Measurements from ENCODE around the gene IL1RAPL2.
"Not testable (repeated sequence)": the region's sequence is repeated elsewhere in the genome, so short reads cannot be mapped to it uniquely, and the experiment has no call there.

Gene IL1RAPL2

DNA sequence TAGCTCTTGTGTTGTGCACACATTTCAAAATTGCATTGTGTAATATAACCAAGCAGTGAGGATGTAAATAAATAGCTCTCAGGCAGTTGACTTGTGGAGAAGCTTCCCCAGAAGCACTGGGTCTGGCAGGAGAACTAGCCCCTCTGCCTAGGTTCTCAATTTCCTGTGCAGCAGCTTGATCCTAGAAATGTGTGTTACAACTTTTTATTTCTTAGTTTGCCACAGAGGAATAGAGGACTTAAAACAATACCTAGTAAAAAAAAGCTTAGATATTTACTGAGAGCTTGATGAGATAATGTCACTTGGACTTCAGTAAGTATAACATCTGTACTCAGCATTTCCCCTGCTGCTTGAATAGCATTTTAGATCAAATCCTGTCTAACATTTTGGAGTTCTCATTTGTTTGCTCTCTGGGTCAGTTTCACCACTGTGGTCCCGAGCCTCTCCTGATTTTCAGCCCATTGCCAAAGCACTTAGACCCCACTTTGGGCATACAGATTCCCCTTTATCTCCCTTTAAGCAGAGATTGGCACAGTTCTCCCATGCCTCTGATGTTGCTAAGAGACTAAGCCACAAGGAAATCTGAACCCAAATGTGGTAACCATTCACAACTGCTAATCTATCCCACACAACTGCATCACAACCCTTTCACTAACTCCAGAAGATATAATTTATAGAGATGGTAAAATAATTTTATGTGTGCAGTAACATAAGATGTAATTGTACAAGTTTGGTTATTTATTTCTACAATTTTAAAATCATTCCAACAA, 1158.2 kb downstream of the IL1RAPL2 start:
- DNase-seq = no peak

DNA sequence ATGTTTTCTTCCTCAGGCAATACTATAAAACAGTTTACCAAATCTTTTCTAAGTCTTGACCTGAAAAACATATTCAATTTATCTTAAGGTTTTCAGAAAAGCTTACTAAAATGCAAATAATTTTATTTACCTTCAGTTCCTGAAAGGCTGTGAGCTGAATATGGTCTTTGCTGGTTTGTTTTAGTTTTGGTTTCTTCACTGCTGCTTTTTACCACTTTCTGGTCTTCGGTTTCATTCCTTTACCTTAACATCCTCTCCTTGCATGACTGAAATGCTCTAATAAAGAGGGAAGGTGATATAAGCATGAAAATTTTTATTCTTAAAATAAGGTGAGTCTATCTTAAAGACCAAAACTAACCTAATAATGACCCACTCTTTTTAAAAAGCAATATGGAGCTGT, 1159.2 kb downstream of the IL1RAPL2 start:
- no peak for DNase-seq

DNA sequence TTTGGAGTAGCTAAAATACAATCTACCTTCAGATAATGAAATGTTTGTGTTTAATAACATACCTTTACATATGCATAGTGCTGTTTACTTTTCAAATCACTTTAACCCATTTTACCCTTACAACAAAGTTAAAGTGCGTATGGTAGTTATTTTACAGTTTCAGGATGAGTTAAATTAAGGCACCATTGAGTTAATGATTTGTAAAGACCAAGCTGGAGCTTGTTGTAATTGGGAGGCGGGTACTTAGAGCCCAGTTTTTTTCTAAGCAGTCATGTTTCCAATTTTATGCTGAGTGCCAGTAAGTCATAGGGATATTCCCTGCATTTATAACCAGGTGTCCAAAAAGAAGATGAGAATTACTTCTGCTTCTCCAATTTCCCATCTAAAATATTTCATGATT, 1172.2 kb downstream of the IL1RAPL2 start:
- DNase-seq = no peak

DNA sequence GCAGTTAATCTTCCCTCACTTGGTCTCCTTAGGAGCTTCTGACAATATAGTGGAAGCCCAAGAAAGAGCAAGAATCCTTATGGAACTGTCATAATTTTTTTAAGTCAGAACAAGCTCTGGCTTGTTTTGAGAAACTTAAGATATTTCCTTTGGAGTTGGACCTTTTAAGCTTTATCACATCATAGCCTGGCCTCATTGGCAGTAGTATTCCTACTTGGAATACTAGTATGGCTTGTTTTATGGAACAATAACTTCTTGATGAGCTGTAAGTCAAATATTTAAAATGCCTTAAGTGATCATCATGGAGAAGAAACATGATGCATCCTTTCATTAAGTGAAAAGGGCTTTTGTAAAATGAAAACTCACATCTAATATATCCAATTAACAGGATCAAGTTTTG, 1178.3 kb downstream of the IL1RAPL2 start:
- DNase-seq = no peak

DNA sequence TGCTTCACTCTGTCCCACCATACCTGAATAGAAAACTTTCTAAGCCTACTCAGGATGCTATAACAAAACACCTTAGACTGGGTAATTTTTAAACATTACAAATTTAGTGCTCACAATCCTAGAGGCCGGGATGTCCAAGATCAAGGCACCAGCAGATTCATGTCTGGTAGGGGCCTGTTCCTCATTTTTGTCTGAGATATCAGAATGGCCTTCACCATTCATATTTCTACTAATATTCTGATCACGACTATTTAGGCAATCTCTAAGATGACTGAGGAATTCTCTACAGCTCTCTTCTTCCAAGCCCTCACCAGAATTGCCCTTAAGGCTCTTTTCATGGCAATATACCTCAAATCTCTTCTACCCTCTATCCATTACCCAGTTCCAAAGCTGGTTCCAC, 1178.9 kb downstream of the IL1RAPL2 start:
- no peak for DNase-seq

DNA sequence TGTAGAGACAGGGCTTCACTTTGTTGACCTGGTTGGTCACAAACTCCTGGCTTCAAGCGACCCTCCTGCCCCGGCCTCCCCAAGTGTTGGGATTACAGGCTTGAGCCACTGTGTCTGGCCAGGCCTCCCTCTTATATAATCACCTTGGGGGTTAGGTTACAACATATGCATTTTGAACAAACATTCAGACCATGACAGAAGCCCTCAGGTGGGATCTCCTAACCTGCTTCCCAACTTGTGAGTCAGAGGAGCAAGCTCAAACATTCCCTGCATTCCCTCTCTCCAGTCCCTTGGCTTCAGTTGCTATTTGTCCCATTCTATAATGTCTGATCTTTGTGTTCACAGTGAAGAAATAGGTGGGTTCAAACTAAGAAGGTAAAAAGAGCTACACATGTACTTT, 1179.9 kb downstream of the IL1RAPL2 start:
- peak; percentile 2 for DNase-seq

DNA sequence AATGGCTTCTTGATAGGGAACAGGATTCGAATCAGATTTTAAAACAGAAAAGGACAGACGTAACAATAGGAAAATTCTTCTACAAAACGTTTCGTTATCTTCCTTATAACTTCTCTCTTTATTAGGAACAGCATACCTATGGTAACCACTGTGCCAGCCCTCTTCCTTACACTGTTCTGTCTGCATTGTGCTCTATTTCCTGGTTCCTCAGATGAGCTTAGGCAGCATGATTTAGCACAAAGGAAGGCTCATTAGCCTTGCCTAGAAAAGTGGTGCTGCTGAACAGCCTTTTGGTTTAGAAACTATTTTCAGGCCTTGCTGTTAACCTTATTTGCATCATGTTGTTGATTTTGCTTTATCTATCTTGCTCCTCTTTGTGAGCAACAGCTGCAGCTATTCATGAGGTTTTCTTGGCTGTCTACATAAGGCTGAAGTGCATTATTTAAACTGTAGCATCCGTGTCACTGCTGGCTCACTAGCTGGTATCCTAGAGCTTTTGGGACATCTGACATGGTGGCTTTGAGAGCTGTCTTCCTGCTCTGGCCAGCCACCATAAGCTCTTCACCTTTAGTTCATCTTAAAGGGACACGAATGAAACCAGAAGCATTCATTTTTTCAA, 1186.4 kb downstream of the IL1RAPL2 start:
- peak; percentile 66 for DNase-seq

DNA sequence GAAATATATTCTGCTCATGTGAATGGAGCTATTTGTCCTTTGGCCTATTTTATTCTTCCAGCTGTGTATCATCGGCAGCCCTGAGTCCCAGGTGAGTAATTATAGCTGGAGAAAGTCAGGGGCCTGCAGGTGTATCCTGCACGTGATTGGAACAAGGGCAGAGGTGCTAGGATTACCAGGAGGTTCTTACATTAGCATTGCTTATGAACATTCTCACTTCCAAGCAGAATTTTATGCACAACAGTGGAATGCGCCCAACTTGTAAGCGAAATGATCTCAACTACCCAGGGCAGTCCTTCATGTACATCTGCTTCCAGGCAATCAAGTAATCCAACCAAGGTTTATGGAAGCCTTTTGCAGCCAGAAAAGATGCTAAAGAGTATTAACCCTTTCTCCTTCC, 1187.4 kb downstream of the IL1RAPL2 start:
- no peak for DNase-seq

DNA sequence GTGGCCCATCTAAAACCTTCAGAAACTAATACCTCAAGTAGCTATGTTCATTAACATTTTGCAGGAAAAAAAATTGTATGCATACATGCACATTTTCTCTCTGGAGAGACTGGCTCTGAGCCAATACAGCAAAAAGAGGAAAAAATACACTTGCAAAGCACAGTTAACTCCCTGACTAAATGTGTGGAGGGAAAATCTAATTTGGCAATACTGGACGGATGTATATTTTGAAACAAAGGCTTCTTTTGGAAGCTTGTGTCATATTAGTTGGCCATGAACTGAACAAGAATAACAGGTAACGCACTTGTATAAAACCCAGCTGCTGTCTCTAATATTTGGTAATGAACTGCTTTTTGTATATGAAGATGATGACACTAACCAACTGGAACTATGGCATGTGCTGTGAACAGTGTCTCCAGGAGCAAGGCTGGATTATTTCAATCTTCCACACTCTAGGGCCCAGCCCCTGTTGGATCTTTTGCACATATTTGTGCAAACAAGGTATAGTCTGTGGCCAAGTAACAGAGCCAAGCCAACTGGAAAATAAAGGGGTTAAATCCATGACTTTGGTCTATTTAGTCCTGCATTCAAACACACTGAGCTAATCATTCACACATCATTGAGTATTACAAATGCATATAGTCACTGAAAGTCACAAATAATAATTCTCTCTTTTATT, 1188.4 kb downstream of the IL1RAPL2 start:
- no peak for DNase-seq

DNA sequence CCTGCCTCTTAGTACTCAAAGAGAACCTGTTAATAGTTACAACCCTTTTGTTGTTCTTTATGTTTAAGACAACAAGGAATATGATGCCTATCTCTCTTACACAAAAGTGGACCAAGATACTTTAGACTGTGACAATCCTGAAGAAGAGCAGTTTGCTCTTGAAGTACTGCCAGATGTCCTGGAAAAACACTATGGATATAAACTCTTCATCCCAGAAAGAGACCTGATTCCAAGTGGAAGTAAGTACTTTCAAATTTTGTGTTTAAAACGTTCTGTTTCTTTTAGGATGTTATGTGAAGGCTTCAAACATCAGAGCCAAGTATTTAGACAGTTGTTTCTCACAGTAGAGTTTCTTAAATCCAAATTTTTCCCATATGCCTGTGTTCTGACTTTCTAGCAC, 1189.1 kb downstream of the IL1RAPL2 start:
- DNase-seq = no peak

DNA sequence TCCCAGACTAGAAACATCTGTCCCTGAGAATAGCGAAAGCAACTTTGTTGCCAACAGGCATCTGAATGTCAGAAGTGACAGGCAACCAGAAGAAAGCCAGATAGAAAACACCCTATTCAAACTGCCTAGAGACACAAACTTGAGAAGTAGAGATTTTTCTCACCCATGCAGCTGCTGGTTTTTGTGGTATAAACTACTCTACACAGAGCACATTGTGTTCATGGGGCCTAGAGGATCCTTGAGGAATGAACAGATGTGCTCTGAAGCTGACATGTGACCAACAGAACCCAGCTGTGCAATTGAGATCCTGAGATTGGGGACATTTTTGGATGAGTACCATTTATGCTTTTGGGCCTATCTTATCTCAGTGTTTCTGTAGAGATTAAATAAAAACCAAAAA, 1192.8 kb downstream of the IL1RAPL2 start:
- DNase-seq = no peak

DNA sequence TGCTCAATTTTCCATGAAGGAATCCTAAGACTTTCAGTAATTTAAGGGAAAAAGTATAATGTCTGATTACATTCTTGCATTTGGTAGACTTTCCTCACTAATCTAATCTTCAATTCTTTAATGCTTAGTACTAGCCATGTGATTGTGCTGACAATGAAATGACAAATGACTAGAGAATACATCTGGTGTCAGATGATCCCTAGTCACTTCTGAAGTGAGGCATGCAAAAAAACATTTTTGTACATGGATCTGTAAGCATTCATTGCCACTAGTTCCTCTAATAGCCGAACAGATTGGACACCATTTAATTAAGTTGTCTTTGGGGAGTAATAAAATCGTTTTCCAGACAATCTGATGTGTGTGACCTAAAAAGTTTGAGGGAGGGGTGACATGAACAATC, 1193.6 kb downstream of the IL1RAPL2 start:
- DNase-seq = no peak

DNA sequence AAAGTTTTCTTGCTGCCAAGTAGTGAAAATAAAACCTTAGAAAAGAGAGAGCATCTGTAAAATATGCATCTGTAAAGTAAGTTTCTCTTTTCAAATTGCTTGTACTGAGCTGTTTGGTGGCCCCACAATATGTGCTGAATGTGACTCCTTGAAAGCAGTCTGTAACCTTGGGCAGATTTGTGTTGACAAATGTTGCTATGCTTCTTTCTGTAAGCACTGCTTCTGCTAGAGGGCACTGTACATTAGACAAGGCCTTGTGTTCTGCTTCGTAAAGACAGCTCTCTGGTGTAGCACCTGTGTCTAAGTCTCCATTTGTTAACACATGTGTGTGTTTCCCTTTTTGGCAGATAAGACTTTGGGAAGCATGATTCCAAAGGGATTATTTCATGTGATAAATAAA, 1199.7 kb downstream of the IL1RAPL2 start:
- DNase-seq = peak; percentile 5

DNA sequence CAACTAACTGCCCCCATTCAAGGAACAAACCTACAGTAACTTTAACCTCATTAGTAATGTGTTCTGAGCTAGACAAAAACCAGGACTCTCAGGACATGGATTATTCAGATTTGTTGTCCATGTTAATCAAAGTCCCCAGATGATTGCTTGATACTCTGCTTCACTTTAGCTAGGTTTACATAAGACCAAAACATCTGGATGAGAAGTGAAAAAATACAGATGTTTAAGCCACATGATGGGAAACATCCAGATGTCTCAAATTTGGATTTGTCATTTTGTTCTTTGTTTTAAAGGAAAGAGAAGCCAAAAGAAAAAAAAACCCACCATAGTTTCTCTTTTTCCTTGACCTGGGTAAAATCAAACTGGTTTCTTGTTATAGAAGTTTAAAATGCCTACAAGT, 1207.8 kb downstream of the IL1RAPL2 start:
- no peak for DNase-seq

DNA sequence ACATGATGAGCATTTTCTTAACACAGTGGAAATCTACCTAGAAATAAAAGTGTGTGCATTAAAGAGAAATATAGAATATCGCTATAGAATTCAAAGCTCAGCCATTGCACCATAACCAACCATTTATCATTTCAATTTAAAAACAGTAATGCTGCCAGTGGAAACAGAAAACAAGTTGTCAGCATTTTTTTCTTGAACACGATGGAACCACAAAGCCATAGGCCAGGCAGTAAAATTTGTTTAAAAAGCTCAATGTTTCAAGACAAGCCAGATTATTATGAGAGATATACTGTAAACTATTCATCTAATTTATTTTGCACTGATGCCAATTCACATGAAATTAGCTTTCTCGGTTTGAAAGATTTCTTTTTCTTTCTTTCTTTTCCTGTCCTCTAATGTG, 1209.7 kb downstream of the IL1RAPL2 start:
- no peak for DNase-seq

DNA sequence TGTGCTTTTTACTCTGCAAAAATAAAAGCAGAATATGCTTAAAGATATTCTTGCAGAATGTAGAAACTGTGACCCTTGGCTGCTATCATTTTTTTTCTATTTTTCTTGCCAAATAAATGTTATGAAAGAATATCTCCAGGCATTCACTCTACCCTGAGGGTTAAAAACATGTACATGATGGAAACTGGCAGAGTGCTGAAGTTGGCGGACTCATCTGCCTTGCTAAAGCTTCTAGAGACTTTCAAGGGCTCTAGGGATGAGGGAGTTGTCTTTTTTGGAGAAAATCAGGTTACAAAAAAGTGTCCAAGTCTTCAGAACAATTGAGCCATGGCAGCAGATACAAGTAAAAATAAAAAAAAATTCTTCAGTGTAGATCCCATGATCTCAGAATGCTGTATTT, 1215.8 kb downstream of the IL1RAPL2 start:
- no peak for DNase-seq

DNA sequence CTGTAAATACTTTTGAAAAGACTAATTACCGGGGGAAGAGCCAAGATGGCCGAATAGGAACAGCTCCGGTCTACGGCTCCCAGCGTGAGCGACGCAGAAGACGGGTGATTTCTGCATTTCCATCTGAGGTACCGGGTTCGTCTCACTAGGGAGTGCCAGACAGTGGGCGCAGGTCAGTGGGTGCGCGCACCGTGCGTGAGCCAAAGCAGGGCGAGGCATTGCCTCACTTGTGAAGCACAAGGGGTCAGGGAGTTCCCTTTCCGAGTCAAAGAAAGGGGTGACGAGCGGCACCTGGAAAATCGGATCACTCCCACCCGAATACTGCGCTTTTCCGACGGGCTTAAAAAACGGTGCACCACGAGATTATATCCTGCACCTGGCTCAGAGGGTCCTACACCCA, 1230.9 kb downstream of the IL1RAPL2 start:
- not testable (repeated sequence) for DNase-seq

DNA sequence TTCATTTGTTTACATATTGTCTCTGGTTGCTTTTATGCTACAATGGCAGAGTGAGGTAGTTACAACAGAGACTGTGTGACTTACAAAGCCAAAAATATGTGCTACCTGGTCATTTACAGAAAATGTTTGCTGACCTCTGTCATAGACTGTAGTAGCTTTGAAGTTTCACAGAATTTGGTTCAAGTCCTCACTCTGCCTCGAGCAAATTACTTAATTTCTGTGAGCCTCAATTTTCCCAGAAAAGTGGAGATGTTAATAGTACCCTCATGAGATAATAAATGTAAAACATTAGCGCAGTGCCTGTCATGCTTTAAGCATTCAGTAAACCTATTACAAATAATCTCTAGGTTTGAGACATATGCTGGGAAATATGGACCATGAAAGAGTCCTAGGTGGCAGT, 1237.9 kb downstream of the IL1RAPL2 start:
- no peak for DNase-seq

DNA sequence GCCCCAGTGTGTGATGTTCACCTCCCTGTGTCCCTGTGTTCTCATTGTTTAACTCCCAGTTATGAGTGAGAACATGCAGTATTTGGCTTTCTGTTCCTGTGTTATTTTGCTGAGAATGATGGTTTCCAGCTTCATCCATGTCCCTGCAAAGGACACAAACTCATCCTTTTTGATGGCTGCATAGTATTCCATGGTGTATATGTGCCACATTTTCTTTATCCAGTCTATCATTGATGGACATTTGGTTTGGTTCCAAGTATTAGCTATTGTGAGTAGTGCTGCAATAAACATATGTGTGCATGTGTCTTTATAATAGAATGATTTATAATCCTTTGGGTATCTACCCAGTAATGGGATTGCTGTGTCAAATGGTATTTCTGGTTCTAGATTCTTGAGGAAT, 1239.7 kb downstream of the IL1RAPL2 start:
- not testable (repeated sequence) for DNase-seq

DNA sequence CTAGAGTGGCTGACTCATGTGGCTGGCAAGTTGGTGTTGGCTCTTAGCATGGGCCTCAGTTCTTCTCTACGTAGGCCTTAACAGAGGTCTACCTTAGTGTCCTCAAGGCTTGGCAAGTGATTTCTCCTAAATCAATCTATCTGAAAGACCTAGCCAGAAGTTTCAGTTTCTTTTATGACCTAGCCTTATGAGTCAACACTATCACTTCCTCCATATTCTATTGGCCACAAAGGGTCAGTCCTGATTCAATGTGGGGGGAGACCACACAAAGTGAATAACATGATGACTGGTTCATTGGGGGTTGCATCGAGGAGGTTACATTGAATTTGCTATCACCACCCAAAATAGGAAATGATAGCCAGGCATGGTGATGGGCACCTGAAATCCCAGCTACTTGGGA, 1250.5 kb downstream of the IL1RAPL2 start:
- DNase-seq = no peak
